WTC11 (cell line): ENCODE measurements around the gene C10orf105. TPM values are rescaled to one million over a fixed set of nuclear protein-coding genes. Genes with fewer than 3 reads are reported as not detected.

ENCODE experiments used
- ATAC-seq: fragments of 200-7000 bp; cut with Tn5 transposase; 2 replicates; pipeline ENCODE4 v1.10.0; 2021; ENCODE audit warnings: mild to moderate bottlenecking, moderate library complexity
- CTCF ChIA-PET: fragments of 300-600 bp; sonication (Branson Sonifier 250); formaldehyde crosslinking; loops from one replicate; lab custom pipeline; 2021; ENCODE audit warnings: antibody characterized with exemption; lab: Charles Lee
- POLR2A ChIA-PET: fragments of 350-600 bp; sonication (Branson Sonifier 250); formaldehyde crosslinking; loops from one replicate; lab custom pipeline; 2021; ENCODE audit warnings: antibody characterized with exemption; lab: Charles Lee
- DNase-seq: peaks from one replicate; pipeline ENCODE4 v3.0.0; 2021; ENCODE audit warnings: low spot score
- H3K27ac Mint-ChIP-seq: 2 replicates; pipeline ENCODE4 v1.8.0; 2021; ENCODE audit warnings: mixed read lengths
- H3K27me3 Mint-ChIP-seq: 2 replicates; pipeline ENCODE4 v1.8.0; 2021; ENCODE audit warnings: low read depth, mild to moderate bottlenecking, moderate library complexity, mixed read lengths
- H3K36me3 Mint-ChIP-seq: 2 replicates; pipeline ENCODE4 v1.8.0; 2021; ENCODE audit warnings: mixed read lengths
- H3K4me1 Mint-ChIP-seq: 2 replicates; pipeline ENCODE4 v1.8.0; 2022; ENCODE audit warnings: mixed read lengths
- H3K4me3 Mint-ChIP-seq: 2 replicates; pipeline ENCODE4 v1.8.0; 2021; ENCODE audit warnings: mild to moderate bottlenecking, moderate library complexity, mixed read lengths
- H3K9me3 Mint-ChIP-seq: 2 replicates; pipeline ENCODE4 v1.8.0; 2021; ENCODE audit warnings: mixed read lengths
- ATF3 ChIP-seq: sonication (generic); formaldehyde crosslinking; conservative IDR thresholded peaks from 2 replicates; pipeline ENCODE4 v1.8.1; 2022; ENCODE audit warnings: mild to moderate bottlenecking, missing genetic modification reagents
- CBFB ChIP-seq: sonication (generic); formaldehyde crosslinking; IDR thresholded peaks from 2 replicates; pipeline ENCODE4 v1.8.1; 2022; ENCODE audit warnings: mild to moderate bottlenecking, low read depth, missing genetic modification reagents
- EMX1 ChIP-seq: fragments of 250-450 bp; sonication (Bioruptor Pico); IDR thresholded peaks from 2 replicates; pipeline ENCODE4 v1.8.0; 2021; ENCODE audit warnings: mild to moderate bottlenecking
- ERG ChIP-seq: fragments of 250-450 bp; sonication (Bioruptor Pico); IDR thresholded peaks from 2 replicates; pipeline ENCODE4 v1.8.0; 2021; ENCODE audit warnings: mild to moderate bottlenecking
- FOXJ3 ChIP-seq: sonication (generic); formaldehyde crosslinking; IDR thresholded peaks from 2 replicates; pipeline ENCODE4 v1.9.0; 2021; ENCODE audit warnings: missing genetic modification reagents, mild to moderate bottlenecking, borderline replicate concordance
- FOXK1 ChIP-seq: sonication (generic); formaldehyde crosslinking; IDR thresholded peaks from 2 replicates; pipeline ENCODE4 v1.8.0; 2022; ENCODE audit warnings: mild to moderate bottlenecking, moderate library complexity, missing genetic modification reagents
- GABPB1 ChIP-seq: sonication (generic); formaldehyde crosslinking; IDR thresholded peaks from 2 replicates; pipeline ENCODE4 v1.8.1; 2023; ENCODE audit warnings: mild to moderate bottlenecking, missing genetic modification reagents
- GRHL2 ChIP-seq: fragments of 250-450 bp; sonication (Bioruptor Pico); IDR thresholded peaks from 2 replicates; pipeline ENCODE4 v1.8.0; 2022; ENCODE audit warnings: mild to moderate bottlenecking, moderate library complexity; ENCODE audit not compliant: insufficient replicate concordance, severe bottlenecking
- IRF1 ChIP-seq: sonication (generic); formaldehyde crosslinking; IDR thresholded peaks from 2 replicates; pipeline ENCODE4 v1.8.0; 2023; ENCODE audit warnings: missing genetic modification reagents
- IRF2 ChIP-seq: sonication (generic); formaldehyde crosslinking; IDR thresholded peaks from 2 replicates; pipeline ENCODE4 v1.8.0; 2022; ENCODE audit warnings: low read depth, missing genetic modification reagents, borderline replicate concordance
- MYBL2 ChIP-seq: sonication (generic); formaldehyde crosslinking; IDR thresholded peaks from 2 replicates; pipeline ENCODE4 v1.8.1; 2023; ENCODE audit warnings: mild to moderate bottlenecking, moderate library complexity, missing genetic modification reagents
- NFATC4 ChIP-seq: fragments of 250-450 bp; sonication (Bioruptor Pico); IDR thresholded peaks from 2 replicates; pipeline ENCODE4 v1.9.0; 2021; ENCODE audit warnings: mild to moderate bottlenecking
- OVOL2 ChIP-seq: fragments of 250-450 bp; sonication (Bioruptor Pico); IDR thresholded peaks from 2 replicates; pipeline ENCODE4 v1.9.0; 2021; ENCODE audit warnings: mild to moderate bottlenecking, borderline replicate concordance
- SOX15 ChIP-seq: fragments of 250-450 bp; sonication (Bioruptor Pico); IDR thresholded peaks from 2 replicates; pipeline ENCODE4 v1.9.0; 2021; ENCODE audit warnings: mild to moderate bottlenecking
- ZNF281 ChIP-seq: sonication (generic); formaldehyde crosslinking; IDR thresholded peaks from 2 replicates; pipeline ENCODE4 v1.8.0; 2023; ENCODE audit warnings: mild to moderate bottlenecking, missing genetic modification reagents
- ZNF416 ChIP-seq: fragments of 250-450 bp; sonication (Bioruptor Pico); IDR thresholded peaks from 2 replicates; pipeline ENCODE4 v1.9.0; 2021; ENCODE audit warnings: mild to moderate bottlenecking, inconsistent platforms
- ZSCAN18 ChIP-seq: fragments of 250-450 bp; sonication (Bioruptor Pico); IDR thresholded peaks from 2 replicates; pipeline ENCODE4 v2.1.2; 2022; ENCODE audit warnings: mild to moderate bottlenecking, moderate library complexity
- total RNA-seq: library from RNA; stranded (reverse); gene quantifications from 3 replicates; pipeline ENCODE4 v1.2.3, GENCODE V29; 2021
- TF ChIP-seq, protein P1 (sequence below): sonication (generic); formaldehyde crosslinking; IDR thresholded peaks from 2 replicates; pipeline ENCODE4 v1.8.1; 2023; ENCODE audit warnings: mild to moderate bottlenecking, missing genetic modification reagents, moderate library complexity
- TF ChIP-seq, protein P2 (sequence below): sonication (generic); formaldehyde crosslinking; IDR thresholded peaks from 2 replicates; pipeline ENCODE4 v1.8.0; 2022; ENCODE audit warnings: mild to moderate bottlenecking, missing genetic modification reagents
- TF ChIP-seq, protein P3 (sequence below): sonication (generic); formaldehyde crosslinking; IDR thresholded peaks from 2 replicates; pipeline ENCODE4 v1.8.1; 2022; ENCODE audit warnings: mild to moderate bottlenecking, missing genetic modification reagents, moderate library complexity, borderline replicate concordance
- TF ChIP-seq, protein P4 (sequence below): sonication (generic); formaldehyde crosslinking; conservative IDR thresholded peaks from 2 replicates; pipeline ENCODE4 v1.8.1; 2023; ENCODE audit warnings: mild to moderate bottlenecking, low read depth, missing genetic modification reagents, moderate library complexity

C10orf105 gene
- total RNA-seq, 1 experiment from 2014 or later = 0.48 TPM

DNA sequence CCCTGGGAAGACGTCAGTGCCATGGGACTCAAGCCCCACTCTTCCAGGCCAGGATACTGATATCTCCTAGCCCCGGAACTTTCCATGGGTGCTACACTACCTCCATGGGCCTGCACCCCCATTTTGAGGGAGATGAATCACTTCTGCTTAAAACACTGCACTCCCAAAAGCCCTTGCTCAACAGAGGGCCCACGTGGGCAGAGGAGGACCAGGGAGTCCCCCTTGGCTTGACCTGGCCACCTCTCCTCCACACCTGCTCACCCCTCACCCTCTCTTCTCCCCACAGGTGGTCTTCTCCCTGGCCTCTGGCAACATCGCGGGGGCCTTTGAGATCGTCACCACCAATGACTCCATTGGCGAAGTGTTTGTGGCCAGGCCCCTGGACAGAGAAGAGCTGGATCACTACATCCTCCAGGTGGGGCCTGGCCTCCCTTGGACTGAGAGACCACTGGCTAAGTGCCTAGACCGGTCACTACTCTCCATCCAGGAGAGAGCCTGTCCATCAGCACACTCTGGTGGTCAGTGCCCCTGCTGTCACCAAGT lies 19.9 kb upstream of the C10orf105 start:
- peaks cover 10% of the 10 kb centered on the region; the same call in 1 of the 2 replicates for H3K9me3 Mint-ChIP-seq
- ATAC-seq = no peak
- H3K27ac Mint-ChIP-seq = no peak overlapping the region
- ChIA-PET CTCF (interaction anchor here (0.8 kb wide), 1 partner anchor 34 kb away, joined by 3 read pairs; no protein-coding TSS in a partner anchor), POLR2A (no interaction called here)
- no peaks in the 10 kb centered on the region for H3K36me3 Mint-ChIP-seq
- no peak for DNase-seq
- peaks cover 10% of the 10 kb centered on the region for H3K4me1 Mint-ChIP-seq
- TF ChIP-seq FOXJ3 (CRISPR knock-in tag) = no peak
- TF ChIP-seq FOXK1 (CRISPR knock-in tag) = no peak
- TF ChIP-seq NFATC4 (CRISPR knock-in tag) = no peak
- TF ChIP-seq ZNF281 (CRISPR knock-in tag) = no peak
- TF ChIP-seq CBFB = no peak
- TF ChIP-seq IRF2 (CRISPR knock-in tag) = no peak
- TF ChIP-seq OVOL2 (CRISPR knock-in tag) = no peak
- no peak for TF ChIP-seq ERG (CRISPR knock-in tag)
- TF ChIP-seq, protein P1, sequence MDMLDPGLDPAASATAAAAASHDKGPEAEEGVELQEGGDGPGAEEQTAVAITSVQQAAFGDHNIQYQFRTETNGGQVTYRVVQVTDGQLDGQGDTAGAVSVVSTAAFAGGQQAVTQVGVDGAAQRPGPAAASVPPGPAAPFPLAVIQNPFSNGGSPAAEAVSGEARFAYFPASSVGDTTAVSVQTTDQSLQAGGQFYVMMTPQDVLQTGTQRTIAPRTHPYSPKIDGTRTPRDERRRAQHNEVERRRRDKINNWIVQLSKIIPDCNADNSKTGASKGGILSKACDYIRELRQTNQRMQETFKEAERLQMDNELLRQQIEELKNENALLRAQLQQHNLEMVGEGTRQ (CRISPR knock-in tag) = no peak
- TF ChIP-seq ZNF416 = no peak
- no peak for TF ChIP-seq SOX15 (CRISPR knock-in tag)
- TF ChIP-seq EMX1 (CRISPR knock-in tag) = no peak
- TF ChIP-seq MYBL2 = no peak
- TF ChIP-seq IRF1 (CRISPR knock-in tag) = no peak
- TF ChIP-seq, protein P2, sequence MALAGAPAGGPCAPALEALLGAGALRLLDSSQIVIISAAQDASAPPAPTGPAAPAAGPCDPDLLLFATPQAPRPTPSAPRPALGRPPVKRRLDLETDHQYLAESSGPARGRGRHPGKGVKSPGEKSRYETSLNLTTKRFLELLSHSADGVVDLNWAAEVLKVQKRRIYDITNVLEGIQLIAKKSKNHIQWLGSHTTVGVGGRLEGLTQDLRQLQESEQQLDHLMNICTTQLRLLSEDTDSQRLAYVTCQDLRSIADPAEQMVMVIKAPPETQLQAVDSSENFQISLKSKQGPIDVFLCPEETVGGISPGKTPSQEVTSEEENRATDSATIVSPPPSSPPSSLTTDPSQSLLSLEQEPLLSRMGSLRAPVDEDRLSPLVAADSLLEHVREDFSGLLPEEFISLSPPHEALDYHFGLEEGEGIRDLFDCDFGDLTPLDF (CRISPR knock-in tag) = no peak
- no peak for TF ChIP-seq GRHL2 (CRISPR knock-in tag)
- H3K4me3 Mint-ChIP-seq = no peak overlapping the region
- peaks cover 3% of the 10 kb centered on the region; the same call in 1 of the 2 replicates for H3K27me3 Mint-ChIP-seq

DNA sequence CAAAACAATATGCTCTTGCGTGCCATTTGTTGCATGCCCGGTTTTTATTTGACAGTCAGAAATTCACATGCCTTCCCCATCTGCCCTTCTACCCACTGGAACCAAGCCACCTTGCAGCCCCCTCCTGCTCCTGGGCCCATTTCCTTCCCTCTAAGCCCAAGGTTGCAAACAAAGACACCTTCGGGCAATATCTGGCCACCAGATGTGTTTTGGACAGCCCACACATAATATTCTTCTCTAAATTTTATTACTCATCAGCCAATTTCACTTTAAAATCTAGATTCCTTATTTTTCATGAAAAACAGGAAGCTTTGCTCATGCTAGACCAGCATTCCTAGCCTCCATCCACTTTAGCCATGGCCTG lies 18.2 kb upstream of the C10orf105 start:
- peaks cover 10% of the 10 kb centered on the region for H3K4me1 Mint-ChIP-seq
- no peak overlapping the region for H3K4me3 Mint-ChIP-seq
- CTCF ChIA-PET = interaction anchor here (1.2 to 2.0 kb wide), 4 partner anchors 9 to 39 kb away, joined by 3 to 5 read pairs (median 4); no protein-coding TSS in a partner anchor
- H3K9me3 Mint-ChIP-seq = peaks cover 8% of the 10 kb centered on the region; the same call in 1 of the 2 replicates
- DNase-seq (no peak), ATAC-seq (no peak)
- H3K36me3 Mint-ChIP-seq = no peaks in the 10 kb centered on the region
- H3K27ac Mint-ChIP-seq = no peak overlapping the region
- POLR2A ChIA-PET = no interaction called here
- H3K27me3 Mint-ChIP-seq = peaks cover 3% of the 10 kb centered on the region; the same call in 1 of the 2 replicates
- TF ChIP-seq ZSCAN18 (CRISPR knock-in tag) (no peak), ATF3 (CRISPR knock-in tag) (no peak), GABPB1 (CRISPR knock-in tag) (no peak), SOX15 (CRISPR knock-in tag) (no peak)
- TF ChIP-seq, protein P3, sequence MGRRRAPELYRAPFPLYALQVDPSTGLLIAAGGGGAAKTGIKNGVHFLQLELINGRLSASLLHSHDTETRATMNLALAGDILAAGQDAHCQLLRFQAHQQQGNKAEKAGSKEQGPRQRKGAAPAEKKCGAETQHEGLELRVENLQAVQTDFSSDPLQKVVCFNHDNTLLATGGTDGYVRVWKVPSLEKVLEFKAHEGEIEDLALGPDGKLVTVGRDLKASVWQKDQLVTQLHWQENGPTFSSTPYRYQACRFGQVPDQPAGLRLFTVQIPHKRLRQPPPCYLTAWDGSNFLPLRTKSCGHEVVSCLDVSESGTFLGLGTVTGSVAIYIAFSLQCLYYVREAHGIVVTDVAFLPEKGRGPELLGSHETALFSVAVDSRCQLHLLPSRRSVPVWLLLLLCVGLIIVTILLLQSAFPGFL (CRISPR knock-in tag) = no peak
- TF ChIP-seq, protein P2 (CRISPR knock-in tag) = no peak
- TF ChIP-seq, protein P4, sequence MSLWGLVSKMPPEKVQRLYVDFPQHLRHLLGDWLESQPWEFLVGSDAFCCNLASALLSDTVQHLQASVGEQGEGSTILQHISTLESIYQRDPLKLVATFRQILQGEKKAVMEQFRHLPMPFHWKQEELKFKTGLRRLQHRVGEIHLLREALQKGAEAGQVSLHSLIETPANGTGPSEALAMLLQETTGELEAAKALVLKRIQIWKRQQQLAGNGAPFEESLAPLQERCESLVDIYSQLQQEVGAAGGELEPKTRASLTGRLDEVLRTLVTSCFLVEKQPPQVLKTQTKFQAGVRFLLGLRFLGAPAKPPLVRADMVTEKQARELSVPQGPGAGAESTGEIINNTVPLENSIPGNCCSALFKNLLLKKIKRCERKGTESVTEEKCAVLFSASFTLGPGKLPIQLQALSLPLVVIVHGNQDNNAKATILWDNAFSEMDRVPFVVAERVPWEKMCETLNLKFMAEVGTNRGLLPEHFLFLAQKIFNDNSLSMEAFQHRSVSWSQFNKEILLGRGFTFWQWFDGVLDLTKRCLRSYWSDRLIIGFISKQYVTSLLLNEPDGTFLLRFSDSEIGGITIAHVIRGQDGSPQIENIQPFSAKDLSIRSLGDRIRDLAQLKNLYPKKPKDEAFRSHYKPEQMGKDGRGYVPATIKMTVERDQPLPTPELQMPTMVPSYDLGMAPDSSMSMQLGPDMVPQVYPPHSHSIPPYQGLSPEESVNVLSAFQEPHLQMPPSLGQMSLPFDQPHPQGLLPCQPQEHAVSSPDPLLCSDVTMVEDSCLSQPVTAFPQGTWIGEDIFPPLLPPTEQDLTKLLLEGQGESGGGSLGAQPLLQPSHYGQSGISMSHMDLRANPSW (CRISPR knock-in tag) = no peak
